ENCODE results near the gene YBEY.

DNA sequence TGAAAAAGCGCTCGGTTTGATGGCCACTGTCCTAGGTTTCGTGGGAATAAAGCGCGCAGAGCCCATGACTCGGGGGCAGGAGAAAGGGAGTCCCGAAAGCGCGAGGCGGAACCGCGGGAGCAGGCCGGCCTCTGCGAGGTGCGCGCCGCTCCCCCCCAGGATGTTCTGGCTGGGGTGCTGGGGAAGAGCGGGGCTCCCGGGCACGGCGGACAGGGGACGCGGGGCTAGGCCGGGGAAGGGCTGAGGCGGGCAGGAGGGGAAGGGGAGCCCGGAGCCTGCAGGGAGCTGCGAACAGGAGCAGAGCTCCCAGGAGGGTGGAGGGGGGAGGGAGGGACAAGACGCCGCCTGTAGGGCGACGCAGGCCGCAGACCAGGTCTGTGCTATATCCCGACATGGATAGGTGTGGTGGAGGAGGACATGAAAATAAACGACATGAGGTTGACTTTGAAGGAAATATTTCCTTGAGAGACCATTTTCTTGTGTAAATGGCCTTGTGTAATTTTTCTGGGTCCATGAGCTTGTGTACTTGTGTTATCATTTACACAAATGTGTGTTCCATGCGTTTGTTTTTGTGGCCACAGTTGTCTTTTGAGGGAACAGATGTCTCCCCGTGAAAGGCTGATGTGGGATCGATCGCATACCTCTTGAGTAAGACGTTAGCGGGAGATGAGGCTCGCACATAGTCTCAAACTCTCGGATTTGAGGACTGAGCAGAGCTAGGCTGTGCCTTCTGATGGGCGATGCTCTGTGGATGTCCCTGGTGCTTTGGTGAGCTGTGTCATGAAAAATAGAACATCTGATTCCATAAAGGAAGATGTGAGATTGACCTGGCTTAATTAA lies 39.2 kb downstream of the YBEY start:
- TF ChIP-seq CTCF (IDR thresholded peaks at IDR 0.05; ENCODE audit: low read depth, low read length): no peak
- no peak for TF ChIP-seq EZH2phosphoT487 (IDR thresholded peaks at IDR 0.05; ENCODE audit: low read depth)
